Keratinocyte (primary cell): Measurements from ENCODE around the gene ARPC5L. TPM values are rescaled to one million over a fixed set of nuclear protein-coding genes. Genes with fewer than 3 reads are reported as not detected.

Experiments used
- DNase-seq: peaks from one replicate; pipeline ENCODE4 v3.0.0-alpha.2; 2011; ENCODE audit warnings: low read depth, missing footprints, low spot score
- FAIRE-seq: peaks from 2 replicates; lab custom pipeline; 2011; peaks lifted over from hg19 to GRCh38; lab: Jason Lieb, UNC
- H2AFZ ChIP-seq: 2 replicates; pipeline ENCODE4 v1.6.0; 2012; ENCODE audit warnings: low read length, control low read depth, inconsistent platforms; ENCODE audit not compliant: control insufficient read depth
- H3K27ac ChIP-seq: 2 replicates; pipeline ENCODE4 v1.5.1; 2011; ENCODE audit warnings: low read length; ENCODE audit not compliant: control insufficient read depth, insufficient read depth
- H3K27me3 ChIP-seq: 3 replicates; pipeline ENCODE4 v1.6.0; 2011; ENCODE audit warnings: low read length; ENCODE audit not compliant: control insufficient read depth, insufficient read depth; ENCODE audit errors: extremely low read depth
- H3K36me3 ChIP-seq, 2 experiments: 2 replicates in 1 of 2; 3 replicates in 1 of 2; pipeline ENCODE4 v1.5.1; 2011; ENCODE audit warnings: low read length in 2 of 2, mild to moderate bottlenecking in 1 of 2; ENCODE audit not compliant: control insufficient read depth in 2 of 2, insufficient read depth in 2 of 2; ENCODE audit errors: extremely low read depth in 1 of 2
- H3K4me1 ChIP-seq: 3 replicates; pipeline ENCODE4 v1.5.1; 2011; ENCODE audit warnings: low read length; ENCODE audit not compliant: control insufficient read depth, insufficient read depth; ENCODE audit errors: extremely low read depth
- H3K4me2 ChIP-seq: 3 replicates; pipeline ENCODE4 v1.6.0; 2011; ENCODE audit warnings: low read depth, low read length; ENCODE audit not compliant: control insufficient read depth, insufficient read depth; ENCODE audit errors: extremely low read depth
- H3K4me3 ChIP-seq, 3 experiments: fragments of 200-600 bp in 1 of 3; sonication (generic) in 1 of 3; 2 replicates in 2 of 3; 3 replicates in 1 of 3; pipeline ENCODE4 v1.5.1; 2011 to 2016; ENCODE audit warnings: low read length in 3 of 3, mild to moderate bottlenecking in 3 of 3, control low read depth in 2 of 3, inconsistent platforms in 1 of 3, low read depth in 1 of 3, mixed read lengths in 1 of 3, mixed run types in 1 of 3, moderate library complexity in 1 of 3; ENCODE audit not compliant: control insufficient read depth in 2 of 3, insufficient read depth in 2 of 3; ENCODE audit errors: extremely low read depth in 1 of 3
- H3K79me2 ChIP-seq: 2 replicates; pipeline ENCODE4 v1.6.0; 2012; ENCODE audit warnings: low read length; ENCODE audit not compliant: control insufficient read depth, insufficient read depth
- H3K9ac ChIP-seq: 3 replicates; pipeline ENCODE4 v1.6.0; 2011; ENCODE audit warnings: low read length; ENCODE audit not compliant: control insufficient read depth, insufficient read depth; ENCODE audit errors: extremely low read depth
- H3K9me1 ChIP-seq: 3 replicates; pipeline ENCODE4 v1.6.0; 2011; ENCODE audit warnings: low read length; ENCODE audit not compliant: control insufficient read depth, insufficient read depth; ENCODE audit errors: extremely low read depth
- H3K9me3 ChIP-seq: 2 replicates; pipeline ENCODE4 v1.5.1; 2012; ENCODE audit warnings: low read depth, low read length; ENCODE audit not compliant: control insufficient read depth
- H4K20me1 ChIP-seq: 3 replicates; pipeline ENCODE4 v1.6.0; 2011; ENCODE audit warnings: low read length; ENCODE audit not compliant: control insufficient read depth, insufficient read depth; ENCODE audit errors: extremely low read depth
- CTCF ChIP-seq, 3 experiments: IDR thresholded peaks in 1 of 3; conservative IDR thresholded peaks in 1 of 3; optimal IDR thresholded peaks in 1 of 3; 2 replicates in 2 of 3; 3 replicates in 1 of 3; pipeline versions ENCODE3 to v1.5.1; 2011; ENCODE audit warnings: low read length in 3 of 3, mild to moderate bottlenecking in 3 of 3, moderate library complexity in 2 of 3, control low read depth in 1 of 3, inconsistent platforms in 1 of 3; ENCODE audit not compliant: insufficient read depth in 2 of 3; ENCODE audit errors: extremely low read depth in 1 of 3
- EZH2 ChIP-seq: IDR thresholded peaks from one replicate; pipeline ENCODE4 v1.6.1; 2012; ENCODE audit warnings: inconsistent platforms, mild to moderate bottlenecking, low read length, moderate library complexity
- dilution Hi-C: fragments of 300-500 bp; cut with MboI; formaldehyde crosslinking; loops from one replicate; pipeline ENCODE4 v1.7.0; 2020; ENCODE audit warnings: low sequenced_read_pairs; ENCODE audit not compliant: extremely low pct_ligation_motif_present
- polyA plus RNA-seq, 5 experiments: library from polyadenylated mRNA; depleted of rRNA in 3 of 5; stranded (reverse) in 3 of 5; stranded (forward) in 1 of 5; unstranded in 1 of 5; fragments of >200 nt; gene quantifications; 1 replicate in 1 of 5; 2 replicates in 3 of 5; 3 replicates in 1 of 5; pipeline versions ENCODE4 v1.2.1 to v1.2.3, GENCODE V29; 2011 to 2012; ENCODE audit warnings: missing spikeins in 2 of 5, low read depth in 1 of 5, low replicate concordance in 1 of 5

ARPC5L gene
- polyA plus RNA-seq, 1 donor (not counting 4 experiments of a cell fraction or from before 2014, with no cell fraction given): 102 TPM

DNA sequence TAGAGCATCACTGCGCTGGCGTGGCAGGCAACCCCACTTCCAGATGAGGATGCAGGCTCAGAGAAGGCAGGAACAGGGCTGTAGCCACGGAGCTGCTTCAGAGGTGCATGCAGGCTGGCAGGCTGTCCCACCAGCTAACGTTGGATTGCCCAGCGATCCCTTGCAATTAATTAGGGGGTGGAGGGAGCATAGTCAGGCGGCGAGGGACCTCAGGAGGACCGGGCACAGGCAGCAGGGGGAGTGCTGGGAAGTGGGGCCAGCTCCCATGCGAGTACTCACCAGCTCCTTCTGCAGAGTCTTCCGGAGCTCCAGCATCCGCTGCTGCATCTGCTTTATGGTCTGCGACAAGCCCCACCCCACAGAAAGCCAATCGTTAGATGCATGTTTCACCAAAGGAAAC, 20.3 kb downstream of the ARPC5L start:
- H2AFZ ChIP-seq: no peak overlapping the region

DNA sequence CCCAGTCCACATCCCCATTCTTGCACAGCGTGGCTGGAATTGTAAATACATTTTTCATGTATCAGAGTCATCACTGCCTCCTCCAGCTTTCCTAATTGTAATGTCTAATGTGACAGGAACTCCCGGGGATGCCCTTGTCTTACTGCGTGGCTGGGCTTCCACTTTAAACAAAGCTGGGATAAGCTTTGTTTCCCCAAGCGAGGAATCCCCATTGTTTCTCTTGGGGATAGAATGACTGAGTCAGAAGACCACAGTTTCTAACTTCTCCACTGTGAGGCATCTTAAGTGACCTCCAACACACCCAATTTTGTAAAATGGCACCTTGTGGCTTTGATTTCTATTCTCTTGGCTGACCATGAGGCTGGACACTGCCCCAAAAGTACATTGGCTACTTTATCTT, 22.4 kb downstream of the ARPC5L start:
- FAIRE-seq: no peak
- peaks cover 16 to 17% of the 10 kb centered on the region in 2 experiments for H3K36me3 ChIP-seq

More for the DNA sequence above, 20.3 kb downstream of the ARPC5L start:
- no peak overlapping the region for H3K4me3 ChIP-seq
- no peak overlapping the region for H3K4me2 ChIP-seq
- FAIRE-seq: no peak
- no peak overlapping the region for H3K27ac ChIP-seq
- DNase-seq: no peak
- H3K9ac ChIP-seq: no peak overlapping the region
- H3K9me1 ChIP-seq: no peaks in the 10 kb centered on the region
- H3K79me2 ChIP-seq: peaks cover 1% of the 10 kb centered on the region
- H4K20me1 ChIP-seq: peaks cover 4% of the 10 kb centered on the region
- H3K4me1 ChIP-seq: no peaks in the 10 kb centered on the region
- dilution Hi-C loops: no loop called here
- TF ChIP-seq CTCF (optimal IDR thresholded peaks at IDR 0.05 in 1 of 3, IDR thresholded peaks at IDR 0.05 in 1 of 3, conservative IDR thresholded peaks at IDR 0.05 in 1 of 3; ENCODE audit: extremely low read depth in 1 of 3, insufficient read depth in 2 of 3, low read length in 3 of 3) (no peak), EZH2 (no peak)
- H3K9me3 ChIP-seq: no peaks in the 10 kb centered on the region
- peaks cover 16 to 21% of the 10 kb centered on the region in 2 experiments for H3K36me3 ChIP-seq
- no peaks in the 10 kb centered on the region for H3K27me3 ChIP-seq

More for the DNA sequence above, 22.4 kb downstream of the ARPC5L start:
- H3K4me2 ChIP-seq: no peak overlapping the region
- no peak overlapping the region for H3K27ac ChIP-seq
- no peak for TF ChIP-seq EZH2
- no peak for TF ChIP-seq CTCF (optimal IDR thresholded peaks at IDR 0.05 in 1 of 3, IDR thresholded peaks at IDR 0.05 in 1 of 3, conservative IDR thresholded peaks at IDR 0.05 in 1 of 3; ENCODE audit: extremely low read depth in 1 of 3, insufficient read depth in 2 of 3, low read length in 3 of 3)
- no peak for DNase-seq
- no peaks in the 10 kb centered on the region for H3K27me3 ChIP-seq
- H3K9me1 ChIP-seq: no peaks in the 10 kb centered on the region
- H3K4me1 ChIP-seq: no peaks in the 10 kb centered on the region
- dilution Hi-C loops: no loop called here
- no peak overlapping the region for H3K9ac ChIP-seq
- H2AFZ ChIP-seq: no peak overlapping the region
- no peak overlapping the region for H3K4me3 ChIP-seq
- H3K9me3 ChIP-seq: no peaks in the 10 kb centered on the region
- no peaks in the 10 kb centered on the region for H3K79me2 ChIP-seq
- no peaks in the 10 kb centered on the region for H4K20me1 ChIP-seq
